Inferior parietal cortex (tissue), 1 donor: ENCODE data around the gene FAM114A2.
A peak's percentile ranks its signal among the peaks of the same experiment; 100 is the strongest.

Experiments used
- DNase-seq: peaks from one replicate; pipeline ENCODE4 v3.0.0-alpha.2; 2016; ENCODE audit errors: extremely low spot score

Gene FAM114A2

DNA sequence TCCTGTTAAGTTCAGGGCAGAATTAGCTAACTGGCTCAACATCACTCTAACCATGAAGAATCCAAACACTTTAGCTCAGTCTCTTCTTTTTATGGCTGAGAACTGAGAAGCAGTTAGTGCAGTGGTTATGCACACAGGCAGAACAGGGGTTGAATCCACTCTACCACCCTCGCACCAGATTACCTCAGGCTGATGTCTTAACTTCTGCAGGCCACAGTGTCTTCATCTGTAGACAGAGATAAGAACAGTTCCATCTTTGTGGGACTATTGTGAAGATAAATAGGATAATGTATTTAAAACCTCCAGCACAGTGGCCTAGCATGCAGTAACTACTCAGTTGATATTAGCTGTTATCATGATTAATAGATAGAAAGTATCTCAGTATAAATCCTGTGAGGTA, 54.8 kb downstream of the FAM114A2 start:
- no peak for DNase-seq

DNA sequence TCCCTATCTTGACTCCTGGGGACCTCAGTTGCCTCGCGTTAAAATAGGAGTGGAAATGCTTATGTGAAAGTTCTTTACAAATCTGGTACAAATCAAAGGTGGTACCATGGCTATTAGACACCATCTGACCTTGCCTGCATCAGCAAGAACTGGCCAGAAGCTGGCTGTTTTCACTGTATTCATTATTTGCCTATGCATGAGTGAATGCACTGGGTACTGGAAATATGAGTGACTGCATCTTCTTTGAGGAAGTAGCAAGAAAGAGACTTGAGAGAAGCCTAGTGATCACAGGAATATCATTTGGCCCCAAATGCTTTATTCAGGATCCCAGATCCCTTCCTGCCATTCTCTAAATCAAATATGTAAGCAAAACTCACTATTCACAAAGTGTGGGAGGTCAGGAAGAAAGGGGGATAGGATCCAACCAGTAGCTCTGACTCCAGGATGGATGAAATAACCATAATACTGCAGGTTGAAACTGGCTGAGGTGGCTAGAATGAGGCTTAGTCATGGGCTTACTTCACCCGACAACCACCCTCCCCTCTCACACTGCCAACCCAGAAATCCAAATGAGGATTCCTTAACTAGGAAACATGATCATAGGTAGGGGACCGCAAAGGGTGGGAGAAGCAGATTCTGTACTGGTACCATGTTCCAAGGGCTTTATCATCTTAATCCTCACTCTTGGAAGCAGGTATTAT, 56.7 kb downstream of the FAM114A2 start:
- DNase-seq, result no peak

DNA sequence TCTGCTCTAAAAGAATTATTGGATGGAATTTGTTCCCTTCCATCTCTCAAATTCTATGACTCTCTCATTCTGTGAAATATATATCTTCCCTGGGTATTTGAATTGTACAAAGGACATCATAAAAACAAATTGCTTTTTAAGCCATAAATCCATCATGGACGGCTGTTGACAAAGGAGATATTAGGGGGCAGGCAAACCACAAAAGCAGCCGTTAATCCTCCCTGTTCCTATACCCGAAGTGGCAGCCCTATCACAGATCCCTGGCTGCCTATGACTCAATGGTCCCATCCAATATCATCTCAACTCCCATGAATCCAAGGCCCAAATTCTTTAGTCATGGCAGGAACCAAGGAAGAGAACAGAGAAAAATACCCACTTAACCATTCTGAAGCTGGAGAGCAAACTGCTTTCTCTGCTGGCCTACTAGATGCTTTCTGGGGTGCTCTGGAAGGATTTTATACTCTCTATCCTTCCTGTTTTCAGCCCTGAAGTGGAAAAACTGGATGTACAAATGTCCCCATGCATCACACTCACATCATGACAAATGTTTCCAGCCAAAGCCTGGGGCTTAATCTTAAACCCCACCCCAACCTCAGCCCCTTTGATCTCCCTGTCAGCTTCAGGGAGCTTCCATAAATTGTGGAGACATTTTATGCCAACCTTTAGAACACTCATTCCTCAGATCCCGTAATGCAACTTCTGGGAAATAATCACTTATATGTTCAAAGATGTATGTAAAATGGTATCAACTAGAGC, 59.5 kb downstream of the FAM114A2 start:
- DNase-seq, result no peak

DNA sequence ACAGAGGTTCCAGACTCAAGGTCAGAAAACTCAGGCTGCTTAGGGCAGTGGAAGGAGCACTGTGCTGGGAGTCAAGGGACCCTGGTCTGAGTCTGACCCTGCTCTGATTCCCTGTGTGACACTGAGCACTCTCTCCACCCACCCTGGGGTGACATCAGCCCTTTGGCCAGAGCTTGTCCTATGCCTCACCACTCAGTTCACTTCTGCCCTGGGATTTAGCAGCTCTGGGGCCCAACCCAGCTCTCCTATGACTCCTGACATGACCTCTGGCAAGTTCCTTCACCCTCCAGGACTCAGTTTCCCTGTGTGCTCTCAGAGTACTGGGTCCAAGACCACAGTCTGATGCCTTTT, 63.9 kb downstream of the FAM114A2 start:
- DNase-seq, result no peak

DNA sequence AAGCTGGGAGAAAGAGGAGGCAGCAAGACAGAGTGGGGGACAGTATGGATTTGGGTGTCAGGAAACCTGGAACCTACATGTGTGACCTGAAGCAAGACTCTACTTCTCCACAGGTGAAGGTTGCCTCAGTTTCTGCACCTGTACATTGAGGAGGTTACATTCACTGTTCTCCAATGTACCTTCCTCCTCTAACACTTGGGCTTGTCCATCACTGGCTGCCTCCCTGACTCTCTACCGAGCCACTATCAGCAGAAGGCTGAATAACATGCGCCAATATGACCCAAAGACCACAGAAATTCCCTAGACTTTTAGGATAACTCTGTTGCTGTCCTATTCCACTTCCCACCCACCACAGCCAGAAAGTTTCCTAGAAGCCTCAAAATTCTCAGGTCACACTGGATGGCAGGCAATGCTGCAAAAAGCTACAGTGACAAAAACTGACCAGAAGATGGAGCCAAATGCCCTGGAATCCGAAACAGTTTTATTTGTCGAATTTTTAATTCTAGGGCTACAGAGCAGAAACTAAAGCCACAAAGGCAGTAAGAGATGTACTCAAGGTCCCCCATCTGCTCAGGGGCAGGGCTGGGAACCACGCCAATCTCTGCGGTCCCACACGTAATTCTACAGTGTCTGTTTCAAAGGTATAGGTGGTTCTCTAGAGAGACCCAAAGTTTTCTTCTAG, 64.4 kb downstream of the FAM114A2 start:
- peak; percentile 77 for DNase-seq

DNA sequence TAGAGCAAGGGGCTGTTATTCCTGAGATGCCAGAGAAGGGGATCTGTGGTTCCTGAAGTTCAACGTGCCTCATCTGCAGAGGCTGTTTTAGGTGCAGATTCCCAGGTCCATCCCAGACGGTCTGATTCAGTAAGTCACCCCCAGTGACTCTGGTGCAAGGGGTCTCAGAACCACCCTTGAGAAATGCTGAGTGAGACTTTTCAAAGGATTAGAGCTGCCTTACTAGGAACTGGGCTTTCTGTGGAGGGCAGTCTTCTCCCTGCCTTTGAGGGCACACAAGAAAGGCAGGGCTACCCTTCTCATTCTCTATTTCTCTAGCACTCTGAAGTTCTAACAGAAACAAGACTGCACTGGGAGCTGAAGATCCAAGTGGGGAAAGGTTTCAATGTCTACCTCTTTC, 66.5 kb downstream of the FAM114A2 start:
- DNase-seq, result no peak

DNA sequence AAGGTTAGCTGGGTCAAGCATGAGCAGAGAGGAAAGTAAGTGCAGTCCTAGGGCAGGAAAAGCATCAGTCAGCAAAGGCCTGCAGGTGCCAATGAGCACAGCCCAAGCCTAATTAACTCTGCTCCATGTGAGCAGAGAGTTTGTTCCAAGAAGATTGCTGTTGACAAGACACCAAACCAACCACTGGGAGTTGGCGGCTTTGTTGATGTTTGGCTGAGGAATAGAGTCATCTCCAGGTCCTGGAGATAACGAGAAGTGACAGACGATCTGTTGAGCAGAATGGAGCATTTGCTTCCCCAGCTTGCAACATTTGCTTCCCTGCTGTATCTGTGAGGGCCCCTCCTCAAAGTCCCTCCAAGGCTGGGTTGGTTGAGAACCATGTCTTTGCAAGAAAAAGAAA, 68.2 kb downstream of the FAM114A2 start:
- DNase-seq, result no peak

DNA sequence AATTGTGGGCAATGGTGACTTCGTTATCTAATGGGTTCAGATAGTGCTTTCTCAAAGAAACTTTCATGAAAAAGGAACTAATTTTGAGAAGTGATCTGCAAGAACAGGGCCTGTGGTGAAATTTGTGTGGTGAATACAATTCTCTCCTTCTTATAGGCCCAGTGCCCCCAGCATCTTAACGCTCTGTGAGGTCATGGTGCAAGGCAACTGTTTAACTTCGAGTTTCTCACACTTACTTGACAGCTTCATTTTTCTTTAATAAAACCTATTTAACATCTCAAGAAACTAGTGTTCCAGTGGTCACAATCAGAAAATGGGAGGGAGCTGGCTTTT, 69.2 kb downstream of the FAM114A2 start:
- no peak for DNase-seq

DNA sequence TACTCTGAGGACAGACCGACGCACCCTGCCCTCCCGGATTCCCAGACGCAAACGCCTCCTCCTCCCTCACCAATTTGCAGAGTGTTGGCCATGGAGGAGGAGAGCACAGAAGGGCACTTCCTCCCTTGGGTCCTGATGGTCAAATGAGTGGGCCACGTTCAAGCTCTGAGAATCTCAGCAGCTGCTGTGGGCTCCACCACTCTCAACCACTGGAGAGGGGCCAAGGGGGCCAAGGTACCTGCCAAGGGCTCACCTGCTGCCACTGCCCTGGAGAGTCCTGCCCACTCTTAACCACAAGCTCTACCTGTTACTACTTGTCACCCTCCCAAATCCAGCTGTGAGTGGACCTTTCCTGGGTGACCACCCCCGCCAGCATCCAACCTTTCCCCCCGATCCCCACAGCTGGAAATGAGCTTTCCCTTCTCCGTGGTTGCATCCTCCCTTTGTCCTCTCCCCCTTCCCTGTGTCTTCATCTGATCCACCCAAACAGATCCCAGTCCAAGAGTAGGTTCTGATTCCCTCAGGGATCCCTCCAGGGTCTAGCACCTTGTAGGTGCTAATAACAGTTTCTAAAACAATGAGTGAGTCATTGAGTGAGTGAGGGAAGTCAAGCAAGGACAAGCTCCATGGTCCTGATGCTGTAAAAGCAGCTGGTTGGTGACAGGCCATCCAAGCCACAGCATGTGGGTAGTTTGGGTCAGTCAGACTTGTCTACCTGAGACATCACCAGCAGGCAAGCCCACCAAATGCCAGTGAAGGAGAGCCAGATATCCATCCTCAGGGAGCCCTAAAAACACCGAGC, 69.7 kb downstream of the FAM114A2 start:
- no peak for DNase-seq

DNA sequence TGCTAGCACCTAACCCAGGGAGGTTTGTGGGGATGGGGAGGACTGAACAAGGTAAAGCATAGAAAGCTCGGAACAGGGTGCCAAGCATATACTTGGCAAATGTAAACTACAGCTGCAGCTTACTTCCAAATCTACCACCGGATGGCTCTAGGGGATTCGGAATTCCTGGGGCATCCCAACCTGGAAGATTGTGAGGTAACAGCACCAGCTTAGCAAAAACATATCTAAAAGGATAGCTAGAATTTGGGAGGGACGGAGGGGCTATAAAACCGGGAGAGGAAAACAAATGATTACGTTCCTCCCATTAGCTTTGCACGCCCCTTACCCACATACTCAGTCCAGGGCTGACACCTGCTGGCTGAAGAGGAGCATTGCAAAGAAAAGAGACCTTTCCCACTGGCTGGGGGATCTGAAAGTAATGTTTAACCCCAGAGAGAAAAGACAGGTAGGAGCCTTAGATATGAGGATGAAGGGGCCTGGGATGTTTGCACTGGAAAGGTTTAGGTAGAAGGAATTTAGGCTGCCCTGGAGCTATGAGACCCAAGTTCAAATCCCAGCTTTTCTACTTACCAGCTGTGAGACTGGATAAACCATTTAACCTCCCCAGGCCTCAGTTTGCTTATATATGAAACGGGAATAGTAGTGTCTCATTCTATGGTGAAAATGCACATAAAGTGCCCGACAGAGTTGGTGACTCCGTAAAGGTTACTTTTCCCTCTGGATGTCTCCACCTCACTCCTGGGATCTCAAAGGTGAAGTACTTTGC, 73.6 kb downstream of the FAM114A2 start:
- DNase-seq, result peak; percentile 92

DNA sequence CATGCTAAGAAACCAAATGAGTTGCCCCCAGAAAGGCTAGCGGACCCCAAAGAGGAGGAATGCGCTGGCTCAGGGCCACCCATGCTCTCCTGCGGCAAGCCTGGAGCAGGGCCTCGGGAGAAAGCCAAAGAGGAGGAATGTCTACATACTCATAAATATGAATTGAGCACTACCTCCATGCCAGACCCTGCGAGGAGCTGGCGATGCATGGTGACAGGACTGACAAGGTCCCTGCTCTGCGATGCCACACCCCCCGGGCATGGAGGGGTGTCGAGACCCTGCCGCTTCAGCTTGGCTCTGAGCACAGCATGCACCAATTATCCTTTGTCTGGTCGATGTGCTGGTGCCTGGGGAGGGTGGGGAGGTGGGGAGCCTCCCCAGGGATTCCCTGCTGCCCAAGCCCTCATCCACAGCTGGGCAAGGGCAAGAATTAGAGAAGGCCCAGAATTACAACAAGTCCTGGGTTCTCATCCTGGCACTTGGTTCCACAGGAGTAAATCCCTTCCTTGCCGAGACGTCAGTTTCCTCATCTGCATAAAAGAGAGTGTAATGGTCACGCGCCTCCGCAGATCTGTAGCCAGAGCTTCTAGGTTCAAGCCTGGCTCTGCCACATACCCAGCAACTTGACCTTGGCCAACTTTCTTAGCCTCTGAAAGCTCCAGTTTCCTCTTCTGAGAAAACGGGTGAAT, 74.4 kb downstream of the FAM114A2 start:
- DNase-seq, result no peak

DNA sequence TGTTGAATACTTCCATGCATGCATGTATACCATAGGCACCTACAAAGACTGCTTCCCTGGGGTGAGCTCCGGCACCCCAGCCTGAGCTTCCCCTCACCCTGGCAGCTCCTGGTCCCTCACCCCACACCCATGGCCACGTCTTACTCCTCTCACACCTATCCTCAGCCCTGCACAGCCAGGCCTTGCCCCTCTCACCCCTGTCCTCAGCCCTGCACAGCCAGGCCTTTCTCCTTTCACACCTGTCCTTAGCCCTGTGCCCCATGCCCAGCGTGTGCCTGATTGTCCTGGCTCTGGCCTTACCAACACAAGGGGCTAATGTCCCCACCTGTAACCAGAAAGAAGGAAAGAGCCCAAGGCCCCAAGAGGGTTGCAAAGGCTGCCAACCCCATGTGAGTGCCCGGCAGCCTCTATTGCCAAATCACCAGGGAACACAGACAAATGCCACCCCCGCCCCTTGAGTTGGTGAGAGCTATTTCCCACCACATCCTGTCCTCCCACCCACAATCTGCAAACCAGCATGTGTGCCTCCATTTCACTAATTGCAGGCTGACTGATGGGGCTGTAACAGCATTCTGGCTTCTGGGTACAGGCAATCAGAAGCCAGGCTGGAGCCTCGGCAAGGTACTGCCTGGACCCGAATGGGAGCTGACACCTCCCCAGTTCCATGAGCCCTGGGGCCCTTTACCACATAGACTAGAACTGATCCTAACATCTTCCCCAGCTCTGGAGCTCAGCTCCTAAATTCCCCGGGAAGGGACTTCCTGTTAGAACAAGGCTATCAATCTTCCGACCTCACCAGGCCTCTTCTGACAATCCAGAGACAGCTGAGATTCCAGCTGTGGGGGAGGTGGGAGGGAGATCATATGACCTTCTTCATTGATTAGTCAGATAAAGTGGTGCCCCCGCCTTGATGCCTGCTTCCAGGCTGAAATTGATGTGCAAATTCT, 78.2 kb downstream of the FAM114A2 start:
- DNase-seq, result no peak

DNA sequence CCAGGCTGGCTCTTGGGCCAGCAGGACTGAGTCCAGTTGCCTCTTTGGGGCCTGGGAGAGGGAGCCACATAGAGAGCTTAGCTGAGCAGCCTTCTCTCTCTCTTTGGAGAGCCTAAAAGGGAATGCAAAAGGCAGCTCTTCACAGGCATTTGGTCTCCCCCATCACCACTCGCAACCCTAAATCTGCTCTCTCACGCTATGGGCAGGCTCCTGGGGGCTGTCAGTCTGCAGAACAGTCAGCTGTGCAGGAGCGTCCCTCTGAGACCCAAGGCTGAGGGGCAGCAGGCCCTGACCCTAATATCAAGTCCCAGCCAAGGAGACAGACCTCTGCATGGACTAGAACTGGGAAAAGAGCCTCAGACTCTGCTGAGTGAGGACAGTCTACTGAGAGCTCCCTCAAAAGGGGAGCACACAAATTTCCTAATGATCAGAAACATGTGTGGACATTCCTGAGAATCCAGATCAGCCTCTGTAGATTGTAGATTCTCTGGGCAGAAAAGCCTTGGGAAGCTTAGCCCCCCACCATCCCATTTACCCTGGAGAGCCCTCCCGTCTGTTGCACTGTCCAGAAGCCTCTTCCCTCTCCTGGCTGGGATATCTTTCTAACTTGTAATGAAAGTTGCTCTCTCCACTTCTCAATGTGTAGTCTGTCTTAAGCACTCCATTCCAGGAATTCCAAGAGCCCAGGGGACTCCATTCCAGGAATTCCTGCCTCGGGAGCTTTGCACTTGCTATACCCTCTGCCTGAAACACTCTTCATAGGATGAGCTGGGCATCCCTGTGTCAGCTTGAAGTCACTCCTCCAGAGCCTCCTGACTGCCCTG, 79.4 kb downstream of the FAM114A2 start:
- DNase-seq, result no peak

DNA sequence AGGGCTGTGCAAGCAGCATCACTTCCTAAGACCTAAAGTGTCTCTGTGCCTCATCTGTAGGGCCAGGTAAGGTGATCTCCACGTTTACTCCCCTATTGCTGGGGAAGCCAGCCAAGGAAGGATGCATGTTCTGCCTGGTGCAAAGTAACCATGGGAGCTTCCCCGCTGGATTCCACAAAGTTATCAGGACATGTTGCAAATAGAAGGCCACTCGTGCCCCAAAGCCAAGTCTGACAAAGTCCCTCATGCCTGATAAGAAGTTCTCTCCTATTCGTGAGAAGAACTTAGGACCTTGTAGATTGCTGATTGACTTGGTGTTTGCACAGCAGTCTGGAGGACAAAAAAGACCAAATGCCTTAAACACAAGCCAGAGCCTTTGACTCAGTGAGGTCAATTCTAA, 81.5 kb downstream of the FAM114A2 start:
- no peak for DNase-seq

DNA sequence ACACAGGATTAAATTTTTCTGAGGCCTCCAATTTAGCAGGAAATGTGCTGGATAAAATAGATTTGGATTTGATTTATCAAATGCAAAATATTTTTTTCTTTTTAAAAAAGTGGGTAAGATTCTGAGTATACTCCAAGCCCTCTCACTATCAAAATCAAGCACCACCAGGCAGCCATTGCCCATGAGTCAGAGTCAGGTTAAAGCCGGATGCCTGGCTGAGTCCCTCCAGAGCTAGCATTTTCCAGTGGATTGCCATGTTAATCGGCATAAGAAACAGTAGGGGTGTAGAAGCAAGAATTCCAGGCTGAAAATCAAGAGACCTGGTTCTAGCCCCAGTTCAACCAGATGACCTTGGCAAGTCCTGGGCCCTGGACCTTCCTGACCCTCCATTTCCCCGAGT, 85.3 kb downstream of the FAM114A2 start:
- no peak for DNase-seq

DNA sequence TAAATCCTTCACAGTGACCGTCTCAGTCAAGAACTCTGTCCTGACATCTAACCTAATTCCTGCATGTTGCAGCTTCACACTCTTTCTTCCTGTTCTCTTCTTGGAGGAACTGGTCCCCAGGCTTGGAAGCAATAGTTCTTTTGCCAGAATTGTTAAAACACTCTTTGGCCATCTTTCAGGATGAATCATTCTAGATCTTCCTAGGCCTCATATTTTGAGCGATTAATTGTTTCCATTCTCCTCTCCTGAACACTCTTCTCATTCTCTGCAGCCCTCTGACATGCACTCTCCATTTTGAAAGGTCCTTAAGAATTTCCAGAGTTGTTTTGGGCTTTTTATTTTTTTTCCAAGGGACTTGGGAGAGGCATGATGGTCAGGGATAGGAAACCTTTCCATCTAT, 85.8 kb downstream of the FAM114A2 start:
- no peak for DNase-seq

DNA sequence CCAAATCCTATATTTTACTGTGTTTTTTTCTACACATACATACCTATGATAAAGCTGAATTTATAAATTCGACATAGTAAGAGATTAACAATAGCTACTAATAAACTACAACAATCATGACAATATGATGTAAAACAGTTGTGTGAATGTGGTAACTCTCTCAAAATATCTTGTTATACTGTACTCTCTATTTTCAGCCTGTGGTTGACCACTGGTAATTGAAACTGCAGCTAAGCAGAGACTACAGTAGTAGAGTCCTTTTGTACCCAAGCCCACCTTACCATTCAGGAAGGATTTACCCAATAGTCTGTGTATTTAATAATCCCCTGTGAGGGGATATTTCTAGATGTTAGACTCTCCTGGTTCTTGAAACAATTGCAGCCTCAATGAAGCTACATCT, 86.7 kb downstream of the FAM114A2 start:
- no peak for DNase-seq

DNA sequence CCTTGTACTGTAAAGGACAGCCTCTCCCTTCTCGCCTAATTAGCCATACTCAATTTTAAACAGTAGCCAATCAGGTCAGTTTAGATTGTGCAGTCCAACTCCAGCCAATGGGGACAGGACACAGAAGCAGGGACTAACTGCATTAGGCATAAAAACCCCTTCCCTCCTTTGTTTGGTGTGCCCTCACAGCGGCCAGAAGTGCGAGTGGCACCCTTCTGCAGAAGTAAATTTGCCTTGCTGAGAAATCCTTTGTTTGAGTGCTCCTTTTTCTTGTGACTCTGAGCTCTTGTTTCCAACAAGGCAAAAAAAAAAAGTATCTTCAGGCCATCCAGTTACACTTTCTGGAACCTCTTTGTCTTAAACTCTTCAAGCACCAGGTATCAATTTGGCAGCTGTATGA, 97.4 kb downstream of the FAM114A2 start:
- no peak for DNase-seq
